Upper lobe of left lung (tissue), 6 donors: ENCODE results near the gene SRSF10. TPM values are rescaled to one million over a fixed set of nuclear protein-coding genes. Genes with fewer than 3 reads are reported as not detected.
"Not testable (repeated sequence)": the region's sequence is repeated elsewhere in the genome, so short reads cannot be mapped to it uniquely, and the experiment has no call there.

ENCODE experiments used
- ATAC-seq, 2 donors: fragments of 200-7000 bp; cut with Tn5 transposase; one replicate each; pipeline ENCODE4 v1.9.1; 2022; ENCODE audit warnings: mild to moderate bottlenecking in 2 of 2, moderate library complexity in 2 of 2; ENCODE audit not compliant: low FRiP score in 2 of 2
- DNase-seq, 2 donors: peaks; one replicate each; pipeline ENCODE4 v3.0.0-alpha.2; 2019 to 2020
- H3K27ac ChIP-seq, 4 donors: fragments of 200-600 bp; sonication (generic); one replicate each; pipeline ENCODE4 v1.5.1; 2016 to 2019
- H3K27me3 ChIP-seq, 4 donors: fragments of 200-600 bp; sonication (generic); one replicate each; pipeline ENCODE4 v1.5.1; 2017 to 2019
- H3K36me3 ChIP-seq, 4 donors: fragments of 200-600 bp; sonication (generic); one replicate each; pipeline ENCODE4 v1.5.1; 2016 to 2019
- H3K4me1 ChIP-seq, 4 donors: fragments of 200-600 bp; sonication (generic); one replicate each; pipeline ENCODE4 v1.5.1; 2018 to 2019
- H3K4me3 ChIP-seq, 4 donors: fragments of 200-600 bp; sonication (generic); one replicate each; pipeline ENCODE4 v1.5.1; 2017 to 2019; ENCODE audit warnings: mild to moderate bottlenecking in 2 of 4, moderate library complexity in 1 of 4
- H3K9me3 ChIP-seq, 4 donors: fragments of 200-600 bp; sonication (generic); one replicate each; pipeline ENCODE4 v1.5.1; 2018 to 2019
- EP300 ChIP-seq, 4 donors: sonication (generic); formaldehyde crosslinking; IDR thresholded peaks; one replicate each; pipeline ENCODE4 v1.5.1; 2017; ENCODE audit warnings: antibody characterized with exemption in 4 of 4, control low read depth in 2 of 4
- POLR2A ChIP-seq, 4 donors: fragments of 450-650 bp; IDR thresholded peaks; one replicate each; pipeline ENCODE4 v1.5.1; 2016 to 2017; ENCODE audit warnings: antibody characterized with exemption in 4 of 4, mild to moderate bottlenecking in 2 of 4
- POLR2AphosphoS5 ChIP-seq, 2 donors: sonication (generic); formaldehyde crosslinking; IDR thresholded peaks; one replicate each; pipeline ENCODE4 v1.5.1; 2017; ENCODE audit warnings: antibody characterized with exemption in 2 of 2
- WGBS, 2 donors: methylation state at CpG; one replicate each; pipeline ENCODE4 v1.1.5; 2017 to 2018; 5-methylcytosine and 5-hydroxymethylcytosine counted together
- total RNA-seq, 6 donors: library from RNA; depleted of rRNA in 4 of 6; stranded (reverse); fragments of >200 nt in 4 of 6; gene quantifications; one replicate each; pipeline versions ENCODE4 v1.1.0 to v1.2.1, GENCODE V29; 2016 to 2021
- TF ChIP-seq, protein P1 (sequence below), 6 experiments: fragments of 450-650 bp in 4 of 6; fragments of 200-600 bp in 2 of 6; sonication (generic) in 2 of 6; IDR thresholded peaks; one replicate each; pipeline ENCODE4 v1.5.1; 2016 to 2019; ENCODE audit warnings: antibody characterized with exemption in 6 of 6
- donor health status: DM: no; HTN: no; CAD: no; lungs with moderate emphysema.
- donor health status: DM: no; HTN: yes; CAD: no; lungs with severe emphysema.

Gene SRSF10
- total RNA-seq, 6 donors from 2014 or later = 66.3 to 187 (median 88.7) TPM

DNA sequence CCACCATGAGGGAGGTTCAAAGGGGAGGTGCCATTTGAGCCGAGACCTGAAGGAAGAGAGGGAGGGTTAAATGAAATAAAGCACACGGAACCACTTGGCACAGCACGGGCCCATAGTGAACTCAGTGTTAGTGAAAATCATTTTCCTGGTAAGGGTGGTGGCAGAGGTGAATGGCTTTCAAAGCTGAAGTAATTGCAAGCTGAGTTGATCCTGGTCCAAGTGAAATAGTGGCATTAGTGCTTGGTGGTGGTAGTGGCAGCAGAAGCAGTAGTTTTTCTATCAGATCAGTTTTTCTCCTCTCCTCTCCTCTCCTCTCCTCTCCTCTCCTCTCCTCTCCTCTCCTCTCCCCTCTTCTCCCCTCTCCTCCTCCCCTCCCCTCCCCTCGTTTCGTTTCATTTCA is 30.5 kb upstream of the SRSF10 start:
- Histone ChIP-seq H3K27me3 (no peaks in the 10 kb centered on the region), H3K27ac (peak overlapping the region in 1 of 4 donors; percentile 21), H3K36me3 (no peaks in the 10 kb centered on the region), H3K9me3 (no peaks in the 10 kb centered on the region), H3K4me3 (no peak overlapping the region), H3K4me1 (peaks cover 0 to 7% (median 2%) of the 10 kb centered on the region in 4 donors)
- ATAC-seq = no peak
- no peak for TF ChIP-seq EP300 (IDR thresholded peaks at IDR 0.05)
- TF ChIP-seq, protein P1, sequence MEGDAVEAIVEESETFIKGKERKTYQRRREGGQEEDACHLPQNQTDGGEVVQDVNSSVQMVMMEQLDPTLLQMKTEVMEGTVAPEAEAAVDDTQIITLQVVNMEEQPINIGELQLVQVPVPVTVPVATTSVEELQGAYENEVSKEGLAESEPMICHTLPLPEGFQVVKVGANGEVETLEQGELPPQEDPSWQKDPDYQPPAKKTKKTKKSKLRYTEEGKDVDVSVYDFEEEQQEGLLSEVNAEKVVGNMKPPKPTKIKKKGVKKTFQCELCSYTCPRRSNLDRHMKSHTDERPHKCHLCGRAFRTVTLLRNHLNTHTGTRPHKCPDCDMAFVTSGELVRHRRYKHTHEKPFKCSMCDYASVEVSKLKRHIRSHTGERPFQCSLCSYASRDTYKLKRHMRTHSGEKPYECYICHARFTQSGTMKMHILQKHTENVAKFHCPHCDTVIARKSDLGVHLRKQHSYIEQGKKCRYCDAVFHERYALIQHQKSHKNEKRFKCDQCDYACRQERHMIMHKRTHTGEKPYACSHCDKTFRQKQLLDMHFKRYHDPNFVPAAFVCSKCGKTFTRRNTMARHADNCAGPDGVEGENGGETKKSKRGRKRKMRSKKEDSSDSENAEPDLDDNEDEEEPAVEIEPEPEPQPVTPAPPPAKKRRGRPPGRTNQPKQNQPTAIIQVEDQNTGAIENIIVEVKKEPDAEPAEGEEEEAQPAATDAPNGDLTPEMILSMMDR (IDR thresholded peaks at IDR 0.05) = no peak
- TF ChIP-seq POLR2AphosphoS5 (IDR thresholded peaks at IDR 0.05) = no peak
- TF ChIP-seq POLR2A (IDR thresholded peaks at IDR 0.05) = no peak
- DNase-seq = no peak
- WGBS, 2 donors = 47 to 70% methylated on average over 3 to 5 of the region's 5 CpGs

DNA sequence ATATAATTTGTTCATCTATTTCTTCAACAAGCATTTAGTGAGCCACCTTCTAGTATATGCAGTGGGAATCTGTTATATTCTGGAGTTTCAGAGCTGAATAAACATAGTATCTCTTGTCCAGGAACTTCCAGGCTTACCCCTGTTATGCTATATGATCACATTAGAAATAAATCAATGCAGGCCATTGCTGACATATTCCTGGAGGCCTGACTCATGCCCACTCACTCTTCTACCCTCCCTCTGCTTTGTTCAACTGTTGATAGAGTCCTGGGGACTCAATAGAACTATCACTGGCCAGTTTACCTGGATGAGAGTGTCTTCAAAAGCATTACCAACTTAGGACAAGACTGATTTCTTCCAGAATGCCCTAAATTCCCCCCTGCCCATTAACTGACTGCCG is 29.3 kb upstream of the SRSF10 start:
- Histone ChIP-seq H3K4me1 (peaks cover 0 to 7% (median 2%) of the 10 kb centered on the region in 4 donors), H3K27ac (no peak overlapping the region), H3K9me3 (no peaks in the 10 kb centered on the region), H3K36me3 (no peaks in the 10 kb centered on the region), H3K4me3 (no peak overlapping the region), H3K27me3 (no peaks in the 10 kb centered on the region)
- no peak for TF ChIP-seq POLR2A (IDR thresholded peaks at IDR 0.05)
- no peak for TF ChIP-seq POLR2AphosphoS5 (IDR thresholded peaks at IDR 0.05)
- no peak for TF ChIP-seq EP300 (IDR thresholded peaks at IDR 0.05)
- TF ChIP-seq, protein P1 (IDR thresholded peaks at IDR 0.05) = no peak
- ATAC-seq (no peak), DNase-seq (no peak)
- 86 to 96% methylated on average over 1 of the region's 1 CpG for WGBS, 2 donors

DNA sequence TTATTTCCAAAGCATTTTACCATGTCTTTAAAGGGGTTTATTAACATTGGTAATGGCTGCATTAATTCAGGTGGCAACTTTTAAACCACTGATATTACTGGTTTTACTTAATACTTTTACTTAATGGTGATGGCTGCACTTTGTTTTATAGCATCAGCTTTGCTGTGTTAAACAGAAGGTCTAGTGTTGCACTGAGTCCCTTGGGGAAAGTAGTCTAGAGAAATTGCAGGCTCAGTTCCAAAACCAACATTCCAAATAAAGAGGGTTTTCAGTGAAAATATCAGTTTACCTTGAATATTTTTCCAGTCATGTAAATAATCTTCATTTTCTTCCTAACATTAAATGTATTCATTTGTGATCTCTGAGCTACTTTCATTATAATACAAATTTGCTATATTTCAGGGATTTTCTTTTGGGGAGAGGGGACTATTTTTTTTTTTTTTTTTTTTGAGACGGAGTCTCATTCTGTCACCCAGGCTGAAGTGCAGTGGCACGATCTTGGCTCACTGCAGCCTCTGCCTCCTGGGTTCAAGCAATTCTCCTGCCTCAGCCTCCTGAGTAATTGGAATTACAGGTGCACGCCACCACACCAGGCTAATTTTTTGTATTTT is 28.6 kb upstream of the SRSF10 start:
- not testable (repeated sequence) for ATAC-seq, H3K4me1 ChIP-seq, DNase-seq

DNA sequence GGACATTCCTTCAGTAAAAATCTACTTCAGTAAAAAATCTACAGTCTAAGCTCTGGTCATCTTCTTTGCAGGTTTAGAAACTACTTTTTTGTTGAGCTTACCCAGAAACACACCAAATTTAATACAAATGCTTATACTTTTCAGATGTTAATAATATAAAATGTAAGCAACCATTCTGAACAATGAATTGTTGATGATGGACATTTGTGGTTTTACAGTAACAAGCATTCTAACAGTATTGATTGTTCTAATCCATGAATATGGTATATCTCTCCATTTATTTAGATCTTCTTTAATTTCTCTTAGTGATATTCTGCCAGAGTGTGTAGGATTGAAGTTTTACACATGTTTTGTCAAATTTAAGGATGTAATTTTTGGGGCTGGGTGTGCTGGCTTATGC is 27.0 kb upstream of the SRSF10 start:
- Histone ChIP-seq H3K27ac (no peak overlapping the region), H3K27me3 (no peaks in the 10 kb centered on the region), H3K4me1 (peaks cover 0 to 7% (median 2%) of the 10 kb centered on the region in 4 donors), H3K4me3 (no peak overlapping the region), H3K9me3 (no peaks in the 10 kb centered on the region), H3K36me3 (no peaks in the 10 kb centered on the region)
- no peak for TF ChIP-seq POLR2A (IDR thresholded peaks at IDR 0.05)
- TF ChIP-seq POLR2AphosphoS5 (IDR thresholded peaks at IDR 0.05) = no peak
- TF ChIP-seq, protein P1 (IDR thresholded peaks at IDR 0.05) = no peak
- TF ChIP-seq EP300 (IDR thresholded peaks at IDR 0.05) = no peak
- ATAC-seq (no peak), DNase-seq (no peak)

More for the DNA sequence above, 28.6 kb upstream of the SRSF10 start:
- not testable (repeated sequence) for H3K4me3 ChIP-seq, H3K27ac ChIP-seq, H3K27me3 ChIP-seq, H3K9me3 ChIP-seq, H3K36me3 ChIP-seq
- WGBS, 2 donors = 39 to 47% methylated on average over 3 of the region's 3 CpGs

DNA sequence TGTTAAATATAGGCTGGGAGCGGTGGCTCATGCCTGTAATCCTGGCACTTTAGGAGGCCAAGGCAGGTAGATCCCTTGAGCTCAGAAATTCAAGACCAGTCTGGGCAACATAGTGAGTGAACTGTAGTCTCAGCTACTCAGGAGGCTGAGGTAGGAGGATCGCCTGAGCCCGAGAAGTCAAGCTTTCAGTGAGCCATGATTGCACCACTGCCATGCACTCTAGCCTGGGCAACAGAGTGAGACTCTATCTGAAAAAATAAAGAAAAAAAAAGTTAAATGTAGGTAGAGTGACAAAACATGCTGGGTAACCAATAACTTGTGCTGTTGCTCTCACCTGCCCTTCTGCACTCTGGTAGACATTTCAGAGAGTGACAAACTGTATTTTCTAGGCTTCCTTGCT is 25.0 kb upstream of the SRSF10 start:
- WGBS, 2 donors = 92% methylated on average over 3 of the region's 3 CpGs
- H3K27ac ChIP-seq = no peak overlapping the region
- peaks cover 0 to 3% (median 1%) of the 10 kb centered on the region in 4 donors for H3K4me1 ChIP-seq
- H3K4me3 ChIP-seq = no peak overlapping the region
- TF ChIP-seq, protein P1 (IDR thresholded peaks at IDR 0.05) = no peak
- TF ChIP-seq POLR2AphosphoS5 (IDR thresholded peaks at IDR 0.05) (no peak), EP300 (IDR thresholded peaks at IDR 0.05) (no peak), POLR2A (IDR thresholded peaks at IDR 0.05) (no peak)
- H3K36me3 ChIP-seq = no peaks in the 10 kb centered on the region
- no peaks in the 10 kb centered on the region for H3K9me3 ChIP-seq
- no peak for DNase-seq
- ATAC-seq = no peak
- no peaks in the 10 kb centered on the region for H3K27me3 ChIP-seq
